Ascending aorta (tissue), 2 donors: ENCODE measurements around the gene FCRL1. TPM values are rescaled to one million over a fixed set of nuclear protein-coding genes. Genes with fewer than 3 reads are reported as not detected.

Source experiments
- DNase-seq, 2 donors: peaks; one replicate each; pipeline ENCODE4 v3.0.0-alpha.2; 2019; ENCODE audit warnings: low spot score in 2 of 2
- H3K27ac ChIP-seq, 2 donors: fragments of 200-600 bp; sonication (generic); one replicate each; pipeline ENCODE4 v1.5.1; 2016 to 2017; ENCODE audit warnings: mild to moderate bottlenecking in 1 of 2
- H3K27me3 ChIP-seq: fragments of 200-600 bp; sonication (generic); one replicate; pipeline ENCODE4 v1.5.1; 2017
- H3K36me3 ChIP-seq, 2 donors: fragments of 200-600 bp; sonication (generic); one replicate each; pipeline ENCODE4 v1.5.1; 2016
- H3K4me1 ChIP-seq, 2 donors: fragments of 200-600 bp; sonication (generic); one replicate each; pipeline ENCODE4 v1.5.1; 2016 to 2017; ENCODE audit warnings: mild to moderate bottlenecking in 1 of 2
- H3K4me3 ChIP-seq, 2 donors: fragments of 200-600 bp; sonication (generic); one replicate each; pipeline ENCODE4 v1.5.1; 2016 to 2017; ENCODE audit warnings: mild to moderate bottlenecking in 1 of 2
- H3K9me3 ChIP-seq, 2 donors: fragments of 200-600 bp; sonication (generic); one replicate each; pipeline ENCODE4 v1.5.1; 2016
- CTCF ChIP-seq, 3 experiments: fragments of 200-600 bp in 2 of 3; fragments of 450-650 bp in 1 of 3; sonication (generic) in 2 of 3; IDR thresholded peaks; one replicate each; pipeline ENCODE4 v1.5.1; 2016 to 2019; ENCODE audit warnings: antibody characterized with exemption in 3 of 3, mild to moderate bottlenecking in 1 of 3, moderate library complexity in 1 of 3
- intact Hi-C: fragments of 100-400 bp; cut with DNase I; formaldehyde crosslinking; loops from one replicate; pipeline ENCODE4 v1.15.1; 2023
- total RNA-seq: library from RNA; depleted of rRNA; stranded (reverse); fragments of >200 nt; gene quantifications from one replicate; pipeline ENCODE4 v1.1.0, GENCODE V29; 2016

The FCRL1 gene
- total RNA-seq, 1 donor from 2014 or later: not detected

GRCh38 chr1:157776971-157777391 is 42.9 kb downstream of the FCRL1 start, which contains the start of gene FCRL2:
FCRL2 (minus strand) TSS chr1:157777132; CDS start chr1:157777073, 59 bp downstream.
- Histone ChIP-seq H3K4me1 (no peaks in the 10 kb centered on the region), H3K27me3 (no peaks in the 10 kb centered on the region), H3K9me3 (no peaks in the 10 kb centered on the region), H3K4me3 (no peak within 1 kb of the TSS), H3K27ac (no peak within 1 kb of the TSS), H3K36me3 (no peaks in the 10 kb centered on the region)
- no peak for TF ChIP-seq CTCF (IDR thresholded peaks at IDR 0.05)
- intact Hi-C loops: no loop called here
- no peak for DNase-seq

GRCh38 chr1:157775101-157775870 is 44.6 kb downstream of the FCRL1 start:
- TF ChIP-seq CTCF (IDR thresholded peaks at IDR 0.05): no peak
- Histone ChIP-seq H3K27ac (no peak overlapping the region), H3K36me3 (no peaks in the 10 kb centered on the region), H3K9me3 (no peaks in the 10 kb centered on the region), H3K4me3 (no peak overlapping the region), H3K27me3 (no peaks in the 10 kb centered on the region), H3K4me1 (no peaks in the 10 kb centered on the region)
- intact Hi-C loops: no loop called here
- no peak for DNase-seq

GRCh38 chr1:157774412-157774811 is 45.5 kb downstream of the FCRL1 start:
- no peaks in the 10 kb centered on the region for H3K4me1 ChIP-seq
- DNase-seq: no peak
- H3K9me3 ChIP-seq: no peaks in the 10 kb centered on the region
- H3K27me3 ChIP-seq: no peaks in the 10 kb centered on the region
- no peak for TF ChIP-seq CTCF (IDR thresholded peaks at IDR 0.05)
- no peak overlapping the region for H3K4me3 ChIP-seq
- H3K27ac ChIP-seq: no peak overlapping the region
- no peaks in the 10 kb centered on the region for H3K36me3 ChIP-seq
- intact Hi-C loops: no loop called here

- no peaks in the 10 kb centered on the region for H3K36me3 ChIP-seq
- no peak for DNase-seq
- H3K4me1 ChIP-seq: no peaks in the 10 kb centered on the region
- no peak for TF ChIP-seq CTCF (IDR thresholded peaks at IDR 0.05)
- H3K27ac ChIP-seq: no peak overlapping the region
- intact Hi-C loops: no loop called here
- no peaks in the 10 kb centered on the region for H3K27me3 ChIP-seq
- H3K9me3 ChIP-seq: no peaks in the 10 kb centered on the region
- no peak overlapping the region for H3K4me3 ChIP-seq
Measured at GRCh38 chr1:157773493-157774350, 46.2 kb downstream of the FCRL1 start.

- Histone ChIP-seq H3K4me3 (no peak overlapping the region), H3K27ac (no peak overlapping the region), H3K9me3 (no peaks in the 10 kb centered on the region), H3K27me3 (no peaks in the 10 kb centered on the region), H3K36me3 (no peaks in the 10 kb centered on the region), H3K4me1 (no peaks in the 10 kb centered on the region)
- no peak for TF ChIP-seq CTCF (IDR thresholded peaks at IDR 0.05)
- intact Hi-C loops: no loop called here
- DNase-seq: no peak
Measured at GRCh38 chr1:157771661-157772425, 48.1 kb downstream of the FCRL1 start.
